CD4-positive, alpha-beta T cell treated with Interferon alpha-2 for 1 hour (primary cell): Measurements from ENCODE around the gene CYP2F1.
"Not testable (repeated sequence)": the region's sequence is repeated elsewhere in the genome, so short reads cannot be mapped to it uniquely, and the experiment has no call there.

Experiments
- DNase-seq, 2 donors: peaks; one replicate each; pipeline ENCODE4 v3.0.0-alpha.2; 2020 to 2022

Gene CYP2F1

GRCh38 chr19:41127362-41127761 lies 13.1 kb downstream of the CYP2F1 start:
- DNase-seq, result not testable (repeated sequence)

- peak; percentile 75 to 86 for DNase-seq
These were observed 13.6 kb downstream of the CYP2F1 start for GRCh38 chr19:41127801-41128300.

- no peak for DNase-seq
These were observed 14.5 kb downstream of the CYP2F1 start for GRCh38 chr19:41128692-41129091.

- DNase-seq, result no peak
These were observed 17.0 kb downstream of the CYP2F1 start for GRCh38 chr19:41131186-41131585.

GRCh38 chr19:41133260-41133659 lies 19.0 kb downstream of the CYP2F1 start:
- no peak for DNase-seq

GRCh38 chr19:41134616-41135015 lies 20.4 kb downstream of the CYP2F1 start:
- DNase-seq, result no peak

- DNase-seq, result peak; percentile 59 to 65
These were observed 21.5 kb downstream of the CYP2F1 start for GRCh38 chr19:41135390-41136384.

GRCh38 chr19:41136636-41137455 lies 22.6 kb downstream of the CYP2F1 start:
- no peak for DNase-seq

- DNase-seq, result peak; percentile 86 to 92
These were observed 30.2 kb downstream of the CYP2F1 start for GRCh38 chr19:41144403-41144802.

- no peak for DNase-seq
These were observed 35.6 kb downstream of the CYP2F1 start for GRCh38 chr19:41149831-41150230.

- not testable (repeated sequence) for DNase-seq
These were observed 36.8 kb downstream of the CYP2F1 start for GRCh38 chr19:41150986-41151385.

GRCh38 chr19:41154060-41154459 lies 39.8 kb downstream of the CYP2F1 start:
- DNase-seq, result no peak

GRCh38 chr19:41156207-41156606 lies 42.0 kb downstream of the CYP2F1 start:
- DNase-seq, result no peak

GRCh38 chr19:41159881-41160280 lies 45.6 kb downstream of the CYP2F1 start:
- no peak for DNase-seq

- DNase-seq, result no peak
These were observed 47.7 kb downstream of the CYP2F1 start for GRCh38 chr19:41161903-41162302.

- no peak for DNase-seq
These were observed 52.9 kb downstream of the CYP2F1 start for GRCh38 chr19:41166944-41167804.

GRCh38 chr19:41172297-41173164 lies 58.3 kb downstream of the CYP2F1 start:
- DNase-seq, result no peak

- no peak for DNase-seq
These were observed 60.2 kb downstream of the CYP2F1 start for GRCh38 chr19:41174297-41174928.

GRCh38 chr19:41175801-41176777 lies 61.9 kb downstream of the CYP2F1 start:
- DNase-seq, result peak; percentile 42 to 57
